GM23248 (cell line): ENCODE measurements around the gene TMEM273. TPM values are rescaled to one million over a fixed set of nuclear protein-coding genes. Genes with fewer than 3 reads are reported as not detected.

Source experiments
- DNase-seq: peaks from one replicate; pipeline ENCODE4 v3.0.0-alpha.2; 2015
- H2AFZ ChIP-seq: fragments of 200-600 bp; sonication (generic); 2 replicates; pipeline ENCODE4 v1.6.1; 2016; ENCODE audit warnings: antibody characterized with exemption
- H3F3A ChIP-seq: fragments of 200-600 bp; sonication (generic); 2 replicates; pipeline ENCODE4 v1.6.1; 2016; ENCODE audit warnings: mild to moderate bottlenecking, antibody characterized with exemption, mixed run types; ENCODE audit not compliant: insufficient read depth
- H3K27ac ChIP-seq: fragments of 200-600 bp; sonication (generic); 2 replicates; pipeline ENCODE4 v1.5.1; 2016; ENCODE audit warnings: mild to moderate bottlenecking
- H3K27me3 ChIP-seq: fragments of 200-600 bp; sonication (generic); replicated peaks from 2 replicates; pipeline ENCODE4 v1.6.1; 2016; ENCODE audit warnings: mild to moderate bottlenecking; ENCODE audit not compliant: insufficient read depth
- H3K36me3 ChIP-seq: fragments of 200-600 bp; sonication (generic); 2 replicates; pipeline ENCODE4 v1.6.1; 2016; ENCODE audit warnings: low read depth, mild to moderate bottlenecking
- H3K4me1 ChIP-seq: fragments of 200-600 bp; sonication (generic); 2 replicates; pipeline ENCODE4 v1.6.1; 2016; ENCODE audit warnings: mild to moderate bottlenecking; ENCODE audit not compliant: insufficient read depth
- H3K4me2 ChIP-seq: fragments of 200-600 bp; sonication (generic); one replicate; pipeline ENCODE4 v1.6.1; 2016; ENCODE audit warnings: mild to moderate bottlenecking; ENCODE audit not compliant: unreplicated experiment
- H3K4me3 ChIP-seq: fragments of 200-600 bp; sonication (generic); 2 replicates; pipeline ENCODE4 v1.5.1; 2016; ENCODE audit warnings: mild to moderate bottlenecking
- H3K79me2 ChIP-seq: fragments of 200-600 bp; sonication (generic); 2 replicates; pipeline ENCODE4 v1.6.1; 2016; ENCODE audit warnings: mild to moderate bottlenecking; ENCODE audit not compliant: insufficient read depth
- H3K9ac ChIP-seq: fragments of 200-600 bp; sonication (generic); 2 replicates; pipeline ENCODE4 v1.6.1; 2016; ENCODE audit warnings: mild to moderate bottlenecking
- H3K9me2 ChIP-seq: fragments of 200-600 bp; sonication (generic); 2 replicates; pipeline ENCODE4 v1.6.1; 2016; ENCODE audit warnings: mixed run types, mild to moderate bottlenecking, moderate library complexity; ENCODE audit not compliant: insufficient read depth
- H3K9me3 ChIP-seq: fragments of 200-600 bp; sonication (generic); one replicate; pipeline ENCODE4 v1.6.1; 2017; ENCODE audit warnings: low read depth
- H4K20me1 ChIP-seq: fragments of 200-600 bp; sonication (generic); 2 replicates; pipeline ENCODE4 v1.6.0; 2016; ENCODE audit not compliant: insufficient read depth
- EZH2 ChIP-seq: fragments of 200-600 bp; sonication (generic); IDR thresholded peaks from 2 replicates; pipeline ENCODE4 v1.6.1; 2018; ENCODE audit warnings: antibody characterized with exemption, mild to moderate bottlenecking; ENCODE audit not compliant: insufficient read depth, poor library complexity, severe bottlenecking
- EZH2phosphoT487 ChIP-seq: fragments of 200-600 bp; sonication (generic); IDR thresholded peaks from 2 replicates; pipeline ENCODE4 v1.6.1; 2018; ENCODE audit warnings: antibody characterized with exemption, moderate library complexity, mild to moderate bottlenecking, low read depth; ENCODE audit not compliant: insufficient read depth
- WGBS, 2 experiments: methylation state at CpG; one replicate each; pipeline ENCODE4 v1.1.6; 2015 to 2017; ENCODE audit warnings: low lambda C conversion rate in 2 of 2, low coverage in 1 of 2; ENCODE audit errors: missing lambda C conversion rate in 2 of 2; 5-methylcytosine and 5-hydroxymethylcytosine counted together
- in situ Hi-C: fragments of 300-500 bp; cut with MboI; formaldehyde crosslinking; loops from 2 replicates; pipeline ENCODE4 v1.15.0; 2020
- polyA plus RNA-seq: library from polyadenylated mRNA; unstranded; fragments of >200 nt; fragmentation: Nextera tagmentation; extraction: Ambion mirVana; gene quantifications from 2 replicates; pipeline ENCODE4 v1.2.1, GENCODE V29; 2016
- total RNA-seq: library from RNA; depleted of rRNA; stranded (reverse); fragments of >200 nt; shearing (Covaris generic); gene quantifications from 2 replicates; pipeline ENCODE4 v1.2.3, GENCODE V29; 2014

The TMEM273 gene
- total and polyA plus RNA-seq, 2 experiments from 2014 or later, result not detected

- peaks cover 14% of the 10 kb centered on the region for H3F3A ChIP-seq
- H3K4me2 ChIP-seq, result no peak overlapping the region
- H3K9me2 ChIP-seq, result no peaks in the 10 kb centered on the region
- no peaks in the 10 kb centered on the region for H3K9me3 ChIP-seq
- in situ Hi-C loops, result loop anchor here (25.0 kb wide), 1 partner anchor 499 kb away; no protein-coding TSS in a partner anchor
- WGBS, 2 experiments, result 95 to 98% methylated on average over 5 of the region's 5 CpGs
- H3K27ac ChIP-seq, result no peak overlapping the region
- DNase-seq, result no peak
- no peaks in the 10 kb centered on the region for H3K79me2 ChIP-seq
- TF ChIP-seq EZH2phosphoT487 (no peak), EZH2 (no peak)
- no peaks in the 10 kb centered on the region for H4K20me1 ChIP-seq
- H3K4me3 ChIP-seq, result no peak overlapping the region
- H3K36me3 ChIP-seq, result no peaks in the 10 kb centered on the region
- H3K4me1 ChIP-seq, result peaks cover 17% of the 10 kb centered on the region
- H3K9ac ChIP-seq, result no peak overlapping the region
- no peak overlapping the region for H2AFZ ChIP-seq
- no peaks in the 10 kb centered on the region for H3K27me3 ChIP-seq
These were observed 27.4 kb downstream of the TMEM273 start for GRCh38 chr10:49160814-49161213.

GRCh38 chr10:49160110-49160509 is 28.1 kb downstream of the TMEM273 start:
- WGBS, 2 experiments, result 81 to 90% methylated on average over 5 of the region's 5 CpGs
- TF ChIP-seq EZH2phosphoT487 (no peak), EZH2 (no peak)
- no peaks in the 10 kb centered on the region for H3K36me3 ChIP-seq
- H4K20me1 ChIP-seq, result no peaks in the 10 kb centered on the region
- H3K79me2 ChIP-seq, result no peaks in the 10 kb centered on the region
- H3K9me2 ChIP-seq, result no peaks in the 10 kb centered on the region
- H3K4me2 ChIP-seq, result no peak overlapping the region
- no peaks in the 10 kb centered on the region for H3K27me3 ChIP-seq
- in situ Hi-C loops, result loop anchor here (25.0 kb wide), 1 partner anchor 498 kb away; no protein-coding TSS in a partner anchor
- peaks cover 17% of the 10 kb centered on the region for H3K4me1 ChIP-seq
- H3K9me3 ChIP-seq, result no peaks in the 10 kb centered on the region
- H3F3A ChIP-seq, result peaks cover 14% of the 10 kb centered on the region
- H3K27ac ChIP-seq, result no peak overlapping the region
- no peak overlapping the region for H3K9ac ChIP-seq
- no peak for DNase-seq
- no peak overlapping the region for H2AFZ ChIP-seq
- no peak overlapping the region for H3K4me3 ChIP-seq

- Histone ChIP-seq H3K9me3 (no peaks in the 10 kb centered on the region), H3K9me2 (no peaks in the 10 kb centered on the region), H3K4me2 (no peak overlapping the region), H2AFZ (no peak overlapping the region), H4K20me1 (no peaks in the 10 kb centered on the region), H3K9ac (no peak overlapping the region), H3K4me3 (no peak overlapping the region), H3K27me3 (no peaks in the 10 kb centered on the region), H3K36me3 (no peaks in the 10 kb centered on the region), H3K27ac (no peak overlapping the region), H3F3A (peaks cover 9% of the 10 kb centered on the region), H3K79me2 (no peaks in the 10 kb centered on the region), H3K4me1 (peaks cover 21% of the 10 kb centered on the region)
- no peak for TF ChIP-seq EZH2phosphoT487
- TF ChIP-seq EZH2, result no peak
- WGBS, 2 experiments, result 30 to 32% methylated on average over 3 of the region's 3 CpGs
- DNase-seq, result no peak
- in situ Hi-C loops, result loop anchor here (25.0 kb wide), 1 partner anchor 497 kb away; no protein-coding TSS in a partner anchor
These were observed 29.3 kb downstream of the TMEM273 start for GRCh38 chr10:49158915-49159314.

GRCh38 chr10:49158404-49158803 is 29.8 kb downstream of the TMEM273 start:
- Histone ChIP-seq H3F3A (peaks cover 7% of the 10 kb centered on the region), H3K27ac (no peak overlapping the region), H3K36me3 (no peaks in the 10 kb centered on the region), H3K4me2 (no peak overlapping the region), H3K4me1 (peaks cover 20% of the 10 kb centered on the region), H3K4me3 (no peak overlapping the region), H3K9me2 (no peaks in the 10 kb centered on the region), H4K20me1 (no peaks in the 10 kb centered on the region), H3K9ac (no peak overlapping the region), H3K27me3 (no peaks in the 10 kb centered on the region), H3K9me3 (no peaks in the 10 kb centered on the region), H2AFZ (no peak overlapping the region), H3K79me2 (no peaks in the 10 kb centered on the region)
- TF ChIP-seq EZH2 (no peak), EZH2phosphoT487 (no peak)
- in situ Hi-C loops, result loop anchor here (25.0 kb wide), 1 partner anchor 496 kb away; no protein-coding TSS in a partner anchor
- WGBS, 2 experiments, result 93 to 95% methylated on average over 7 of the region's 7 CpGs
- no peak for DNase-seq
